Testis (tissue), 3 donors: ENCODE measurements around the gene MYO1B. TPM values are rescaled to one million over a fixed set of nuclear protein-coding genes. Genes with fewer than 3 reads are reported as not detected.

Source experiments
- DNase-seq: peaks from one replicate; pipeline ENCODE4 v3.0.0-alpha.2; 2019
- H3K27ac ChIP-seq, 2 donors: fragments of 200-600 bp; sonication (generic); one replicate each; pipeline ENCODE4 v1.5.1; 2019
- H3K27me3 ChIP-seq: fragments of 200-600 bp; sonication (generic); one replicate; pipeline ENCODE4 v1.5.1; 2019
- H3K36me3 ChIP-seq: fragments of 200-600 bp; sonication (generic); one replicate; pipeline ENCODE4 v1.5.1; 2017; ENCODE audit warnings: low read depth; ENCODE audit errors: missing control alignments
- H3K4me1 ChIP-seq: fragments of 200-600 bp; sonication (generic); one replicate; pipeline ENCODE4 v1.5.1; 2019
- H3K4me3 ChIP-seq, 2 donors: fragments of 200-600 bp; sonication (generic); one replicate each; pipeline ENCODE4 v1.5.1; 2017 to 2019
- H3K9me3 ChIP-seq: fragments of 200-600 bp; sonication (generic); one replicate; pipeline ENCODE4 v1.5.1; 2017
- CTCF ChIP-seq, 3 experiments: fragments of 450-650 bp in 2 of 3; fragments of 200-600 bp in 1 of 3; sonication (generic) in 1 of 3; IDR thresholded peaks; one replicate each; pipeline ENCODE4 v1.5.1; 2016 to 2019; ENCODE audit warnings: antibody characterized with exemption in 3 of 3, mild to moderate bottlenecking in 2 of 3, moderate library complexity in 1 of 3
- POLR2A ChIP-seq: fragments of 450-650 bp; IDR thresholded peaks from one replicate; pipeline ENCODE4 v1.6.1; 2017; ENCODE audit warnings: antibody characterized with exemption, mild to moderate bottlenecking, moderate library complexity
- WGBS, 2 donors: methylation state at CpG; one replicate each; pipeline ENCODE4 v1.1.5; 2018; 5-methylcytosine and 5-hydroxymethylcytosine counted together
- intact Hi-C: fragments of 100-400 bp; cut with DNase I; formaldehyde crosslinking; loops from one replicate; pipeline ENCODE4 v1.15.1; 2023; ENCODE audit warnings: low total_unique reads
- polyA plus RNA-seq: library from polyadenylated mRNA; stranded (reverse); fragments of 350-450 nt; fragmentation: Illumina TruSeq; extraction: RNeasy Lipid Tissue Mini Kit (QIAGEN cat#74804); gene quantifications from one replicate; pipeline ENCODE4 v1.2.3, GENCODE V29; 2014; ENCODE audit warnings: low read depth, low replicate concordance; ENCODE audit not compliant: insufficient read depth
- total RNA-seq, 2 donors: library from RNA; depleted of rRNA; stranded (reverse); fragments of >200 nt; gene quantifications; one replicate each; pipeline ENCODE4 v1.2.3, GENCODE V29; 2016

MYO1B gene
- total and polyA plus RNA-seq, 3 donors from 2014 or later: 14.5 to 30.8 (median 26.8) TPM

GRCh38 chr2:191441496-191442214, 196.5 kb downstream of the MYO1B start:
- H3K9me3 ChIP-seq: no peaks in the 10 kb centered on the region
- intact Hi-C loops: no loop called here
- no peak for TF ChIP-seq CTCF (IDR thresholded peaks at IDR 0.05)
- TF ChIP-seq POLR2A: no peak
- H3K36me3 ChIP-seq: no peaks in the 10 kb centered on the region
- no peaks in the 10 kb centered on the region for H3K4me1 ChIP-seq
- no peak for DNase-seq
- H3K27ac ChIP-seq: no peak overlapping the region
- WGBS, 2 donors: 25 to 41% methylated on average over 14 of the region's 14 CpGs
- no peaks in the 10 kb centered on the region for H3K27me3 ChIP-seq
- no peak overlapping the region for H3K4me3 ChIP-seq

- no peak for DNase-seq
- no peaks in the 10 kb centered on the region for H3K36me3 ChIP-seq
- intact Hi-C loops: no loop called here
These were observed 198.2 kb downstream of the MYO1B start for GRCh38 chr2:191443446-191443845.

GRCh38 chr2:191446910-191447309, 201.7 kb downstream of the MYO1B start:
- WGBS, 2 donors: 49 to 59% methylated on average over 2 of the region's 2 CpGs
- TF ChIP-seq POLR2A (no peak), CTCF (IDR thresholded peaks at IDR 0.05) (no peak)
- intact Hi-C loops: no loop called here

More at GRCh38 chr2:191443446-191443845, 198.2 kb downstream of the MYO1B start:
- H3K4me1 ChIP-seq: no peaks in the 10 kb centered on the region
- H3K9me3 ChIP-seq: no peaks in the 10 kb centered on the region
- no peak overlapping the region for H3K27ac ChIP-seq
- 65 to 69% methylated on average over 3 of the region's 3 CpGs for WGBS, 2 donors
- TF ChIP-seq POLR2A: no peak
- TF ChIP-seq CTCF (IDR thresholded peaks at IDR 0.05): no peak
- no peak overlapping the region for H3K4me3 ChIP-seq
- no peaks in the 10 kb centered on the region for H3K27me3 ChIP-seq

GRCh38 chr2:191451116-191451515, 205.9 kb downstream of the MYO1B start:
- H3K4me1 ChIP-seq: no peaks in the 10 kb centered on the region
- 92 to 94% methylated on average over 5 of the region's 5 CpGs for WGBS, 2 donors

More at GRCh38 chr2:191446910-191447309, 201.7 kb downstream of the MYO1B start:
- no peak overlapping the region for H3K4me3 ChIP-seq
- H3K36me3 ChIP-seq: no peaks in the 10 kb centered on the region
- H3K27ac ChIP-seq: no peak overlapping the region
- DNase-seq: no peak
- H3K27me3 ChIP-seq: no peaks in the 10 kb centered on the region
- no peaks in the 10 kb centered on the region for H3K9me3 ChIP-seq
- no peaks in the 10 kb centered on the region for H3K4me1 ChIP-seq

More at GRCh38 chr2:191451116-191451515, 205.9 kb downstream of the MYO1B start:
- intact Hi-C loops: no loop called here
- TF ChIP-seq CTCF (IDR thresholded peaks at IDR 0.05): no peak
- no peak for TF ChIP-seq POLR2A
- H3K9me3 ChIP-seq: no peaks in the 10 kb centered on the region
- no peak overlapping the region for H3K4me3 ChIP-seq
- H3K27me3 ChIP-seq: no peaks in the 10 kb centered on the region
- H3K27ac ChIP-seq: no peak overlapping the region
- no peaks in the 10 kb centered on the region for H3K36me3 ChIP-seq
- DNase-seq: no peak
